ENCODE data around the gene SLFN14. TPM values are rescaled to one million over a fixed set of nuclear protein-coding genes. Genes with fewer than 3 reads are reported as not detected.

SLFN14 gene
- total RNA-seq, 1 experiment from 2014 or later: not detected

- Mint-ChIP-seq H3K27ac (ENCODE audit: unreplicated experiment) (no peak overlapping the region), H3K36me3 (ENCODE audit: insufficient read depth, unreplicated experiment) (no peaks in the 10 kb centered on the region), H3K27me3 (ENCODE audit: insufficient read depth, unreplicated experiment) (peaks cover 27% of the 10 kb centered on the region), H3K4me1 (ENCODE audit: low read depth, unreplicated experiment) (no peaks in the 10 kb centered on the region), H3K4me3 (ENCODE audit: unreplicated experiment) (no peak overlapping the region), H3K9me3 (ENCODE audit: unreplicated experiment) (no peaks in the 10 kb centered on the region)
- H3K4me1 ChIP-seq: no peaks in the 10 kb centered on the region
- H3K27me3 ChIP-seq (replicated peaks; ENCODE audit: control insufficient read depth, insufficient read depth, low read length): no peaks in the 10 kb centered on the region
- TF ChIP-seq CTCF (IDR thresholded peaks at IDR 0.05; ENCODE audit: insufficient read depth in 1 of 2, low read depth in 1 of 2, low read length in 1 of 2, severe bottlenecking in 1 of 2, unreplicated experiment in 1 of 2): no peak
- POLR2A ChIA-PET: no interaction called here
- CTCF ChIA-PET: no interaction called here
- intact Hi-C loops (cut with micrococcal nuclease; ENCODE audit: unreplicated experiment): no loop called here
- no peak overlapping the region for H3K4me3 ChIP-seq (ENCODE audit: low read depth, low read length)
- H3K36me3 ChIP-seq (ENCODE audit: control insufficient read depth, insufficient read depth, low read length): no peaks in the 10 kb centered on the region
- BruUV-seq (replicated peaks): no TSS peak
- DNase-seq: no peak
- H3K9me3 ChIP-seq: no peaks in the 10 kb centered on the region
Observed at GRCh38 chr17:35540589-35541404, 19.8 kb downstream of the SLFN14 start.

GRCh38 chr17:35539659-35540026 is 21.0 kb downstream of the SLFN14 start:
- POLR2A ChIA-PET: no interaction called here
- no peaks in the 10 kb centered on the region for H3K36me3 Mint-ChIP-seq (ENCODE audit: insufficient read depth, unreplicated experiment)

More at GRCh38 chr17:35539659-35540026, 21.0 kb downstream of the SLFN14 start:
- Mint-ChIP-seq H3K9me3 (ENCODE audit: unreplicated experiment) (no peaks in the 10 kb centered on the region), H3K27me3 (ENCODE audit: insufficient read depth, unreplicated experiment) (peaks cover 23% of the 10 kb centered on the region), H3K4me3 (ENCODE audit: unreplicated experiment) (no peak overlapping the region), H3K4me1 (ENCODE audit: low read depth, unreplicated experiment) (no peaks in the 10 kb centered on the region), H3K27ac (ENCODE audit: unreplicated experiment) (no peak overlapping the region)
- no peaks in the 10 kb centered on the region for H3K9me3 ChIP-seq
- no peaks in the 10 kb centered on the region for H3K36me3 ChIP-seq (ENCODE audit: control insufficient read depth, insufficient read depth, low read length)
- no peak overlapping the region for H3K4me3 ChIP-seq (ENCODE audit: low read depth, low read length)
- CTCF ChIA-PET: interaction anchor here (0.6 to 1.0 kb wide), 7 partner anchors 17 to 371 kb away, joined by 3 to 5 read pairs (median 4); partner anchors contain the start of gene AP2B1
- no peaks in the 10 kb centered on the region for H3K4me1 ChIP-seq
- no peak for DNase-seq
- no peaks in the 10 kb centered on the region for H3K27me3 ChIP-seq (replicated peaks; ENCODE audit: control insufficient read depth, insufficient read depth, low read length)
- intact Hi-C loops (cut with micrococcal nuclease; ENCODE audit: unreplicated experiment): loop anchor here (1.0 to 10.0 kb wide), 3 partner anchors 227 to 545 kb away; partner anchors contain the start of gene SLFN5
- no peak for TF ChIP-seq CTCF (IDR thresholded peaks at IDR 0.05; ENCODE audit: insufficient read depth in 1 of 2, low read depth in 1 of 2, low read length in 1 of 2, severe bottlenecking in 1 of 2, unreplicated experiment in 1 of 2)
- BruUV-seq (replicated peaks): no TSS peak

Measured in Caco-2 (cell line).